Liver (tissue), 9 donors: Measurements from ENCODE around the gene ARL5A. TPM values are rescaled to one million over a fixed set of nuclear protein-coding genes. Genes with fewer than 3 reads are reported as not detected.

Experiments
- DNase-seq: peaks from one replicate; pipeline ENCODE4 v3.0.0-alpha.2; 2017; ENCODE audit warnings: low spot score
- H3K27ac ChIP-seq, 2 donors: one replicate each; pipeline ENCODE4 v1.7.0; 2013; ENCODE audit warnings: inconsistent platforms in 2 of 2, low read length in 2 of 2, control low read depth in 1 of 2, low read depth in 1 of 2, mild to moderate bottlenecking in 1 of 2
- H3K27me3 ChIP-seq, 4 donors: one replicate each; pipeline versions ENCODE4 v1.6.1 to v1.7.0; 2013; ENCODE audit warnings: low read length in 3 of 4, inconsistent platforms in 1 of 4, mild to moderate bottlenecking in 1 of 4, moderate library complexity in 1 of 4; ENCODE audit not compliant: control insufficient read depth in 4 of 4, insufficient read depth in 4 of 4
- H3K36me3 ChIP-seq, 4 donors: one replicate each; pipeline versions ENCODE4 v1.6.1 to v1.7.0; 2013; ENCODE audit warnings: low read length in 3 of 4, mild to moderate bottlenecking in 3 of 4, low read depth in 1 of 4, moderate library complexity in 1 of 4; ENCODE audit not compliant: control insufficient read depth in 4 of 4, insufficient read depth in 3 of 4
- H3K4me1 ChIP-seq, 4 donors: one replicate each; pipeline versions ENCODE4 v1.6.1 to v1.7.0; 2013; ENCODE audit warnings: low read length in 3 of 4, mild to moderate bottlenecking in 3 of 4, moderate library complexity in 1 of 4; ENCODE audit not compliant: control insufficient read depth in 4 of 4, insufficient read depth in 4 of 4
- H3K4me3 ChIP-seq, 3 donors: one replicate each; pipeline versions ENCODE4 v1.6.1 to v1.7.0; 2013; ENCODE audit warnings: low read length in 3 of 3, control low read depth in 1 of 3, low read depth in 1 of 3, mild to moderate bottlenecking in 1 of 3
- H3K9ac ChIP-seq, 2 donors: one replicate each; pipeline ENCODE4 v1.7.0; 2013; ENCODE audit warnings: low read length in 2 of 2, mild to moderate bottlenecking in 2 of 2, moderate library complexity in 2 of 2, control low read depth in 1 of 2, low read depth in 1 of 2
- H3K9me3 ChIP-seq, 4 donors: one replicate each; pipeline versions ENCODE4 v1.6.1 to v1.7.0; 2013; ENCODE audit warnings: low read length in 3 of 4; ENCODE audit not compliant: control insufficient read depth in 4 of 4
- EGR1 ChIP-seq, 2 donors: IDR thresholded peaks; 2 replicates each; pipeline ENCODE4 v1.6.1; 2016 to 2018; ENCODE audit warnings: antibody characterized with exemption in 2 of 2, low read depth in 2 of 2
- FOXA1 ChIP-seq: IDR thresholded peaks from 2 replicates; pipeline ENCODE4 v1.6.1; 2016; ENCODE audit warnings: antibody characterized with exemption
- FOXA2 ChIP-seq: IDR thresholded peaks from 2 replicates; pipeline ENCODE4 v1.6.1; 2016; ENCODE audit warnings: antibody characterized with exemption
- GABPA ChIP-seq, 2 donors: IDR thresholded peaks in 1 of 2; conservative IDR thresholded peaks in 1 of 2; 2 replicates each; pipeline ENCODE4 v1.6.1; 2016; ENCODE audit warnings: antibody characterized with exemption in 2 of 2, mild to moderate bottlenecking in 1 of 2, moderate library complexity in 1 of 2
- NR2F2 ChIP-seq: IDR thresholded peaks from 2 replicates; pipeline ENCODE4 v1.6.1; 2016; ENCODE audit warnings: antibody characterized with exemption
- RAD21 ChIP-seq, 2 donors: IDR thresholded peaks; 2 replicates each; pipeline ENCODE4 v1.6.1; 2016; ENCODE audit warnings: antibody characterized with exemption in 2 of 2, mild to moderate bottlenecking in 2 of 2
- RXRA ChIP-seq, 2 donors: IDR thresholded peaks; 2 replicates each; pipeline ENCODE4 v1.6.1; 2017 to 2018; ENCODE audit warnings: antibody characterized with exemption in 2 of 2, mild to moderate bottlenecking in 1 of 2
- SP1 ChIP-seq: IDR thresholded peaks from 2 replicates; pipeline ENCODE4 v1.6.1; 2018; ENCODE audit warnings: antibody characterized with exemption, mild to moderate bottlenecking
- TAF1 ChIP-seq: conservative IDR thresholded peaks from 2 replicates; pipeline ENCODE4 v1.6.1; 2016; ENCODE audit warnings: antibody characterized with exemption, mild to moderate bottlenecking
- YY1 ChIP-seq: IDR thresholded peaks from 2 replicates; pipeline ENCODE4 v1.6.1; 2016; ENCODE audit warnings: antibody characterized with exemption, mild to moderate bottlenecking
- ZBTB33 ChIP-seq: IDR thresholded peaks from 2 replicates; pipeline ENCODE4 v1.6.1; 2016; ENCODE audit warnings: antibody characterized with exemption
- WGBS: extraction: QIAGEN DNeasy Blood & Tissue Kit; methylation state at CpG from one replicate; pipeline ENCODE4 v1.1.7; 2013; 5-methylcytosine and 5-hydroxymethylcytosine counted together
- polyA plus RNA-seq, 2 donors: library from polyadenylated mRNA; stranded (reverse) in 1 of 2; unstranded in 1 of 2; fragments of 200-250 nt in 1 of 2; fragments of >200 nt in 1 of 2; fragmentation: Nextera tagmentation in 1 of 2; extraction: Ambion mirVana in 1 of 2; gene quantifications; one replicate each; pipeline versions ENCODE4 v1.2.1 to v1.2.3, GENCODE V29; 2013 to 2015
- total RNA-seq, 2 donors: library from RNA; depleted of rRNA; stranded (reverse); fragments of >200 nt; gene quantifications; one replicate each; pipeline ENCODE4 v1.2.3, GENCODE V29; 2014
- TF ChIP-seq, protein P1 (sequence below): IDR thresholded peaks from 2 replicates; pipeline ENCODE4 v1.6.1; 2016; ENCODE audit warnings: antibody characterized with exemption
- TF ChIP-seq, protein P2 (sequence below): IDR thresholded peaks from 2 replicates; pipeline ENCODE4 v1.6.1; 2016; ENCODE audit warnings: antibody characterized with exemption, mild to moderate bottlenecking
- donor health status: healthy.
- donor health status: healthy.
- donor health status: healthy.
- donor health status: healthy.
- donor health status: healthy.

ARL5A gene
- total and polyA plus RNA-seq, 4 donors: 9.0 to 41.6 (median 18.0) TPM

DNA sequence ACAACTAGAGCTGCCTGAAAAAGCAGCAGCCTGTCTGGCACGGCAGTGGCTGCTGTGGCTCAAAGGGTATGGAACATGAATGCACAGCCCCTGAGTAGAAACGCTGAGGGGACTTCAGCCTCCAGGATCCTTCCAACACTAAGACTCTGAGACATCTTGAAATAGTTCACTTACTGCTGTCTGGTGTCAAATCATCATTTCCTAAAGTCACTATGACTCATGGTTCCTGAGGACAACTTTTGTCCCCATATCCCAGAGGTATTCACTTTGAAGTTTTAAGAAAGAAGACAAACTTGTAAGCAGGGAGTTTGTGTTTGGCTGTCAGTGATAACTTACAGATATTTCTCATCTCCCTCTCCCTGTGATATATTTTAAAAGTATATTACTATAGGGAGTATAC lies 60.7 kb downstream of the ARL5A start:
- no peak for TF ChIP-seq ZBTB33
- TF ChIP-seq, protein P1, sequence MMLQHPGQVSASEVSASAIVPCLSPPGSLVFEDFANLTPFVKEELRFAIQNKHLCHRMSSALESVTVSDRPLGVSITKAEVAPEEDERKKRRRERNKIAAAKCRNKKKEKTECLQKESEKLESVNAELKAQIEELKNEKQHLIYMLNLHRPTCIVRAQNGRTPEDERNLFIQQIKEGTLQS: no peak
- TF ChIP-seq NR2F2: no peak
- TF ChIP-seq FOXA1: no peak
- no peak for TF ChIP-seq EGR1 (IDR thresholded peaks at IDR 0.05; ENCODE audit: low read depth in 2 of 2)
- 86% methylated on average over 2 of the region's 2 CpGs for WGBS
- Histone ChIP-seq H3K4me1 (no peaks in the 10 kb centered on the region), H3K36me3 (no peaks in the 10 kb centered on the region), H3K9me3 (no peaks in the 10 kb centered on the region), H3K9ac (no peak overlapping the region), H3K4me3 (no peak overlapping the region), H3K27ac (no peak overlapping the region), H3K27me3 (no peaks in the 10 kb centered on the region)
- no peak for DNase-seq

GRCh38 chr2:151766437-151767153 lies 61.6 kb downstream of the ARL5A start:
- no peaks in the 10 kb centered on the region for H3K27me3 ChIP-seq
- WGBS: 85% methylated on average over 4 of the region's 4 CpGs
- H3K4me3 ChIP-seq: no peak overlapping the region
- H3K27ac ChIP-seq: no peak overlapping the region
- H3K9me3 ChIP-seq: no peaks in the 10 kb centered on the region
- no peaks in the 10 kb centered on the region for H3K4me1 ChIP-seq
- no peak for TF ChIP-seq FOXA1
- H3K9ac ChIP-seq: no peak overlapping the region
- no peak for DNase-seq
- no peaks in the 10 kb centered on the region for H3K36me3 ChIP-seq

DNA sequence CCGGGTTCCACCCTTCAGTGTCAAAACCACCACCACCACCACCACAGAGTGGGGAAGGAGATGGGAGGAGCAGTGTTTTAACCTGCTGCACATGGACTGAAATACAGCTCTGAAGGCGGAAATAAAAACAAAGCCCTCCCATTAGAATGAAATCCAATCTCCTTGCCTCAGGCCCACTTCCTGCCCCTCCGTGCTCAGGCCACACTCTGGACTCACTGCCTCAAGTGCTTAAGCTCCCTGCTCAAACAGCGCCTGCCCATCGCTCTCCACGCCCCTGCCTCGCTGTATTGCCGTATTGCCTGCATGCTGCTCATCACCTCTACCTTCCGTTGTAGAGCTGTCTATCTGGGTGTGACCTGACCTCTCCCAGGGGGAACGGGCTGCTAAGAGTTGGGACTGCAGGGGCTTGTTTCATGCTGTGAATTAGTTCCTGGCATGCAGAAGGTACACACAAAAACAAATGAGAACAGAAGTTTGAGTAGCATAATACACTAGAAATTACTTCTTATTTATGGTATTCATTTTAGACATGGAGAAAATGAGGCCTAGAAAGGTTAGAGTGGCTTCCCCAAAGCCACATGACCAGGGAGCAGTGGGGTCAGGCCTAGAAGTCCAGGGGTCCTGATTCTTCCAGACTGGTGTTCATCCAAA lies 62.3 kb downstream of the ARL5A start:
- TF ChIP-seq NR2F2: no peak
- Histone ChIP-seq H3K9me3 (no peaks in the 10 kb centered on the region), H3K27ac (no peak overlapping the region), H3K4me1 (no peaks in the 10 kb centered on the region), H3K36me3 (no peaks in the 10 kb centered on the region), H3K4me3 (no peak overlapping the region), H3K9ac (no peak overlapping the region), H3K27me3 (no peaks in the 10 kb centered on the region)
- 92% methylated on average over 10 of the region's 10 CpGs for WGBS
- DNase-seq: no peak

DNA sequence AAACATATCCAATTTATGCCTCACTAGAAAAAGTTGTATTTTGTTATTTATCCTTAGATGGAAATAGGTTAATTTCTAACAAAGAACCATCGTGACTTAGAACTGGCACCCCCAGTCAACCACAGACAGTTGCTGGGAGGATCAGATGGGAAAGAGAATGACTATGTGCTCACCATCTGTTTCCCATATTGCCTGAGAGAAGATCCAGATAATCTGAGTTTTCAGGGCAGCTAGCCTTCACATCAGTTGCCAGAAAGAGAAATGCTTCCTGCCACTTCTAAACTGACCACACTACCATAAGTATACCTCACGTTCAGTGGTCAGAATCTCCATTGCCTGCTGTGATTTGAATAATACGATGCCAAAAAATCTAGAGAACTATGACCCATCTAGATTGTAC lies 65.5 kb downstream of the ARL5A start:
- H3K36me3 ChIP-seq: no peaks in the 10 kb centered on the region
- H3K27ac ChIP-seq: no peak overlapping the region
- H3K9me3 ChIP-seq: no peaks in the 10 kb centered on the region
- no peak overlapping the region for H3K4me3 ChIP-seq
- no peaks in the 10 kb centered on the region for H3K27me3 ChIP-seq
- H3K4me1 ChIP-seq: no peaks in the 10 kb centered on the region
- H3K9ac ChIP-seq: no peak overlapping the region
- 62% methylated on average over 3 of the region's 3 CpGs for WGBS
- DNase-seq: no peak
- TF ChIP-seq GABPA (IDR thresholded peaks at IDR 0.05 in 1 of 2, conservative IDR thresholded peaks at IDR 0.05 in 1 of 2): no peak
- TF ChIP-seq ZBTB33: no peak
- TF ChIP-seq RAD21 (IDR thresholded peaks at IDR 0.05): no peak
- no peak for TF ChIP-seq FOXA2
- TF ChIP-seq YY1: no peak
- no peak for TF ChIP-seq RXRA (IDR thresholded peaks at IDR 0.05)
- TF ChIP-seq, protein P1: no peak
- TF ChIP-seq, protein P2, sequence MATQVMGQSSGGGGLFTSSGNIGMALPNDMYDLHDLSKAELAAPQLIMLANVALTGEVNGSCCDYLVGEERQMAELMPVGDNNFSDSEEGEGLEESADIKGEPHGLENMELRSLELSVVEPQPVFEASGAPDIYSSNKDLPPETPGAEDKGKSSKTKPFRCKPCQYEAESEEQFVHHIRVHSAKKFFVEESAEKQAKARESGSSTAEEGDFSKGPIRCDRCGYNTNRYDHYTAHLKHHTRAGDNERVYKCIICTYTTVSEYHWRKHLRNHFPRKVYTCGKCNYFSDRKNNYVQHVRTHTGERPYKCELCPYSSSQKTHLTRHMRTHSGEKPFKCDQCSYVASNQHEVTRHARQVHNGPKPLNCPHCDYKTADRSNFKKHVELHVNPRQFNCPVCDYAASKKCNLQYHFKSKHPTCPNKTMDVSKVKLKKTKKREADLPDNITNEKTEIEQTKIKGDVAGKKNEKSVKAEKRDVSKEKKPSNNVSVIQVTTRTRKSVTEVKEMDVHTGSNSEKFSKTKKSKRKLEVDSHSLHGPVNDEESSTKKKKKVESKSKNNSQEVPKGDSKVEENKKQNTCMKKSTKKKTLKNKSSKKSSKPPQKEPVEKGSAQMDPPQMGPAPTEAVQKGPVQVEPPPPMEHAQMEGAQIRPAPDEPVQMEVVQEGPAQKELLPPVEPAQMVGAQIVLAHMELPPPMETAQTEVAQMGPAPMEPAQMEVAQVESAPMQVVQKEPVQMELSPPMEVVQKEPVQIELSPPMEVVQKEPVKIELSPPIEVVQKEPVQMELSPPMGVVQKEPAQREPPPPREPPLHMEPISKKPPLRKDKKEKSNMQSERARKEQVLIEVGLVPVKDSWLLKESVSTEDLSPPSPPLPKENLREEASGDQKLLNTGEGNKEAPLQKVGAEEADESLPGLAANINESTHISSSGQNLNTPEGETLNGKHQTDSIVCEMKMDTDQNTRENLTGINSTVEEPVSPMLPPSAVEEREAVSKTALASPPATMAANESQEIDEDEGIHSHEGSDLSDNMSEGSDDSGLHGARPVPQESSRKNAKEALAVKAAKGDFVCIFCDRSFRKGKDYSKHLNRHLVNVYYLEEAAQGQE: no peak
- no peak for TF ChIP-seq TAF1
- TF ChIP-seq EGR1 (IDR thresholded peaks at IDR 0.05; ENCODE audit: low read depth in 2 of 2): no peak
- TF ChIP-seq SP1: no peak
